ENCODE measurements around the gene MEIS1. TPM values are rescaled to one million over a fixed set of nuclear protein-coding genes. Genes with fewer than 3 reads are reported as not detected.

Gene MEIS1
- total RNA-seq, 2 donors from 2014 or later: 15.4 to 23.7 TPM

DNA sequence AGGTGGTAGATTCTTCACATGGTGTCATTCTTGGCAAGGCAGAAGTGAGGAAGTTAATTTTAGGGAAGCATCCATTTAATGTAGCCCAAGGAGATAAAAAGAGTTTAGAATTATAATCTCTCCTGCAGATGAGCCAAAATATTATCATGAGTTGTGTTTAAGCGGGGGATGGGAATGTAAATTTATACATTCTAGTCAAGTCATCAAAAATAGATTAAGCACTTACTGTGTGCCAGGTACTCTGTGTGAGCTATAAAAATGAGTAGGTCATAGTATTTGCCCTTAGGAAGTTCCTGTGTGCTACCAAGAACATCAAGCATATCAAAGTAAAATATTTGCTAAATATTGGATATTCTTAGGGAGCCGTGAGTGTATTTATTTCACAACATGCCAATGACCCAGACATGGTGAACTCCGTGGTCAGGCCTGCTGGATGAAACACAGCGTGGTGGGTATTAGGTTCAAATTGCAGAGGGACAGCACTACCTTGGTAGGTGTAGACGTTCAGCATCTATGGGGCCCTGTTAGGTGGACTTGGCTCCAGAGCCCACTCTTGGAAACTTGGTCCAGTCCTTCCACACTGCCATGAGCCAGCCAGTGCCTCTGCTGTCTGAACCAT, 37.4 kb downstream of the MEIS1 start:
- H3K9me3 ChIP-seq: no peaks in the 10 kb centered on the region
- no peak for DNase-seq (ENCODE audit: low spot score)
- H3K27me3 ChIP-seq (replicated peaks; ENCODE audit: insufficient read depth): no peaks in the 10 kb centered on the region
- no peak overlapping the region for H3K4me3 ChIP-seq
- H3K4me1 ChIP-seq (replicated peaks): no peaks in the 10 kb centered on the region
- TF ChIP-seq POLR2AphosphoS5 (IDR thresholded peaks at IDR 0.05) (no peak), POLR2A (IDR thresholded peaks at IDR 0.05) (no peak)
- TF ChIP-seq, protein P1, sequence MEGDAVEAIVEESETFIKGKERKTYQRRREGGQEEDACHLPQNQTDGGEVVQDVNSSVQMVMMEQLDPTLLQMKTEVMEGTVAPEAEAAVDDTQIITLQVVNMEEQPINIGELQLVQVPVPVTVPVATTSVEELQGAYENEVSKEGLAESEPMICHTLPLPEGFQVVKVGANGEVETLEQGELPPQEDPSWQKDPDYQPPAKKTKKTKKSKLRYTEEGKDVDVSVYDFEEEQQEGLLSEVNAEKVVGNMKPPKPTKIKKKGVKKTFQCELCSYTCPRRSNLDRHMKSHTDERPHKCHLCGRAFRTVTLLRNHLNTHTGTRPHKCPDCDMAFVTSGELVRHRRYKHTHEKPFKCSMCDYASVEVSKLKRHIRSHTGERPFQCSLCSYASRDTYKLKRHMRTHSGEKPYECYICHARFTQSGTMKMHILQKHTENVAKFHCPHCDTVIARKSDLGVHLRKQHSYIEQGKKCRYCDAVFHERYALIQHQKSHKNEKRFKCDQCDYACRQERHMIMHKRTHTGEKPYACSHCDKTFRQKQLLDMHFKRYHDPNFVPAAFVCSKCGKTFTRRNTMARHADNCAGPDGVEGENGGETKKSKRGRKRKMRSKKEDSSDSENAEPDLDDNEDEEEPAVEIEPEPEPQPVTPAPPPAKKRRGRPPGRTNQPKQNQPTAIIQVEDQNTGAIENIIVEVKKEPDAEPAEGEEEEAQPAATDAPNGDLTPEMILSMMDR (IDR thresholded peaks at IDR 0.05): no peak
- H3K36me3 ChIP-seq: no peaks in the 10 kb centered on the region
- intact Hi-C loops (cut with DNase I): no loop called here
- H3K27ac ChIP-seq: no peak overlapping the region
- WGBS: 71% methylated on average over 5 of the region's 5 CpGs

DNA sequence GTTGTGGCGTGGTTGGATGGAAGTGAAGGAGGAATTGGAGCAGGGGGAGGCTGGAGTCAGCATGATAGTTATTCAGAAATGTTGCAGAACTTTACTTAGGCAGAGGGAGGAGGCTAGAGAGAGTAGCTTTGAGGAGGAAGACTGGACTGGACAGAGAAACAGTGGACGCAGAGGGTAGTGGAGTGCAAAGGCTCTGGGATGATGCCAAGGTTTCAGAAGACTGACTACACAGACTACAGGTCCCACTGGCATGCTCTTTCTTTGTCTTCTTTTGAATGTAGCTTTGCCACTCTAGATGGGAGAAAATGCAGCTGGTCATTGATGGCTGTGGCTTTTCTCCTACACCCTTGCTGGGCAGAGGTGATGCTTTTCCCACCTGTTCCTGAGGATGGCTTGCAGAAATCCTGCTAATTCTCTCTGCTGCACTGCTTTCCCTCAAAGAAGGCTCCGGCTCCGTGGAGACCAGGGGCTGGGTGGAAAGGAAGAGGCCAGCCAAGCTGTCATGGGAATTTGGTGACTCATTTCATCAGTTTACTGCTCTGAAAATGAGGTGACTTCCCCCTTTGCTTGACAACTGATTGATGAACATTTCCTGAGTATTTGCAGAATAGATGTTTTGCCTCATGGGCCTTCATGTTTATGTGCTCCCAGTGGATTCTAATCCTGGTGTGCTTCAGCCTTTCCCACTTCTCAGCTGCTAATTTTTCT, 42.4 kb downstream of the MEIS1 start:
- Histone ChIP-seq H3K9me3 (no peaks in the 10 kb centered on the region), H3K4me3 (no peak overlapping the region), H3K27me3 (replicated peaks; ENCODE audit: insufficient read depth) (no peaks in the 10 kb centered on the region), H3K36me3 (no peaks in the 10 kb centered on the region), H3K4me1 (replicated peaks) (no peaks in the 10 kb centered on the region), H3K27ac (no peak overlapping the region)
- WGBS: 77% methylated on average over 4 of the region's 4 CpGs
- TF ChIP-seq, protein P1 (IDR thresholded peaks at IDR 0.05): no peak
- TF ChIP-seq POLR2A (IDR thresholded peaks at IDR 0.05): no peak
- no peak for TF ChIP-seq POLR2AphosphoS5 (IDR thresholded peaks at IDR 0.05)
- no peak for DNase-seq (ENCODE audit: low spot score)
- intact Hi-C loops (cut with DNase I): no loop called here

DNA sequence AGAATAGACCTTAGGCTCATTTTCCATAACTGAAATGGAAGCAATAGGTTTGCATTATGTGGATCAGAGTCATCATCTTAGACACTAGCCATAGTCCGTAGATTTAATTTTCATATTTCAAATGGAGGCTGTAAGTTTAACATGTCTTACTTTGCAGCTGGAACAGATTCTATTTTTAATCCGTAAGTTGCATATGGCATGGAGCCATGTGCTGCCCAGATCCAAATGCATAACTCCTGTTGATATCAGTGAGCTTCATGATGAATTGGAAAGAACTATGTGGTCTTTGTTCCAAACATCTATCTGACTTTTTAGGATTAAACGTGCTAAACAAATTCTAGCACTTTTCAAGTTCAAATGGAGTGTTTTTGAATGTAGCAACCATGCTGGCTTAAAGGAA, 43.4 kb downstream of the MEIS1 start:
- H3K27ac ChIP-seq: no peak overlapping the region
- intact Hi-C loops (cut with DNase I): no loop called here
- H3K4me3 ChIP-seq: no peak overlapping the region
- no peak for DNase-seq (ENCODE audit: low spot score)
- TF ChIP-seq POLR2A (IDR thresholded peaks at IDR 0.05): no peak
- TF ChIP-seq POLR2AphosphoS5 (IDR thresholded peaks at IDR 0.05): no peak
- TF ChIP-seq, protein P1 (IDR thresholded peaks at IDR 0.05): no peak
- WGBS: 51% methylated on average over 3 of the region's 3 CpGs
- H3K36me3 ChIP-seq: no peaks in the 10 kb centered on the region
- no peaks in the 10 kb centered on the region for H3K27me3 ChIP-seq (replicated peaks; ENCODE audit: insufficient read depth)
- no peaks in the 10 kb centered on the region for H3K4me1 ChIP-seq (replicated peaks)
- H3K9me3 ChIP-seq: no peaks in the 10 kb centered on the region

DNA sequence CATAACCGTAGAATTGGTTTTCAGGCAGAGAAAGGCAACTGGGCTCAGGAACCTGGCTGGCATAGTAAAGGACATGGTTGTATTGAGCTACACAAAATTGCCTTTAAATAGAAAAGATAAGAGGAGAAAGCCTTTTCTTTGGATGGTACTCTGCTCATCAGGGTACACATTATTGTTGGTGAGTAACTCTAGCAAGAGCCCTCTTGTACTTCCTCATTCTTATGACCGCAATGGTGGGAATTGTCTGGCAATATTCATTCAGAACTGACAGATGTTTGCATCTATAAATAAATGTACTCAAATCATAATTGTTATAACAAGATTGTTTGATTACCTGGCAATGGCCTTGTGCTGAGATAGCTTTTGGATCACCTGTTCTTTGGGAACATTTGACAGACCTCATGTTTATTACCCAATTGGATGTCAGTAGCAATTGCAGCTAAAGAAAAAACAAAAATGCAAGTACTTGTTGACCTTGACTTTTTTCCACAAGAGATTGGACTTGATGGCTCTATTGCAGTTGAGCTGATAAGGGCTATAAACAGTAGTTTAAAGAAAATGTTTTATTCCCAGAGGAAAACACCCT, 43.9 kb downstream of the MEIS1 start:
- Histone ChIP-seq H3K9me3 (no peaks in the 10 kb centered on the region), H3K27ac (no peak overlapping the region), H3K36me3 (no peaks in the 10 kb centered on the region), H3K27me3 (replicated peaks; ENCODE audit: insufficient read depth) (no peaks in the 10 kb centered on the region), H3K4me1 (replicated peaks) (no peaks in the 10 kb centered on the region), H3K4me3 (no peak overlapping the region)
- TF ChIP-seq POLR2AphosphoS5 (IDR thresholded peaks at IDR 0.05) (no peak), POLR2A (IDR thresholded peaks at IDR 0.05) (no peak)
- TF ChIP-seq, protein P1 (IDR thresholded peaks at IDR 0.05): no peak
- intact Hi-C loops (cut with DNase I): no loop called here
- 62% methylated on average over 2 of the region's 2 CpGs for WGBS
- no peak for DNase-seq (ENCODE audit: low spot score)
